HCT116 (cell line): ENCODE measurements around the gene IMMP2L. TPM values are rescaled to one million over a fixed set of nuclear protein-coding genes. Genes with fewer than 3 reads are reported as not detected.

Experiments used
- ATAC-seq: fragments of 200-7000 bp; cut with Tn5 transposase; 2 replicates; pipeline ENCODE4 v1.9.1; 2020; ENCODE audit warnings: mild to moderate bottlenecking, moderate library complexity
- BruUV-seq: library from RNA; stranded (reverse); fragments of 400-500 nt; replicated peaks from 2 replicates; lab custom pipeline; 2021; lab: Mats Ljungman, UMichigan
- CTCF ChIA-PET: fragments of 300-600 bp; sonication (Branson Sonifier 250); formaldehyde crosslinking; loops from one replicate; lab custom pipeline; 2021; ENCODE audit warnings: antibody characterized with exemption; lab: Charles Lee
- POLR2A ChIA-PET: fragments of 300-600, 350-600 bp; sonication (Branson Sonifier 250); formaldehyde crosslinking; loops from one replicate; lab custom pipeline; 2021; ENCODE audit warnings: antibody characterized with exemption; lab: Charles Lee
- RAD21 ChIA-PET, 2 experiments: fragments of 300-600 bp; sonication (Branson Sonifier 250); formaldehyde crosslinking; loops; one replicate each; lab custom pipeline; 2023; ENCODE audit warnings: low total read pairs in 2 of 2; ENCODE audit not compliant: uncharacterized antibody in 2 of 2, unreplicated experiment in 2 of 2, low non-redundant PET in 1 of 2; lab: Charles Lee
- DNase-seq: peaks from one replicate; pipeline ENCODE4 v3.0.0-alpha.2; 2010; ENCODE audit warnings: low read depth, low spot score
- H2AFZ ChIP-seq: fragments of 200-600 bp; shearing (Covaris generic), sonication (generic); 2 replicates; pipeline ENCODE4 v1.6.1; 2017; ENCODE audit warnings: low read depth, mixed run types, mixed read lengths, antibody characterized with exemption, low read length; ENCODE audit not compliant: poor library complexity, severe bottlenecking
- H3K27ac ChIP-seq: 2 replicates; pipeline ENCODE4 v1.5.1; 2012; ENCODE audit warnings: low read depth, low read length
- H3K27me3 ChIP-seq: fragments of 200-600 bp; sonication (generic); 2 replicates; pipeline ENCODE4 v1.6.1; 2016; ENCODE audit warnings: mixed run types, low read length, mixed read lengths; ENCODE audit not compliant: insufficient read depth
- H3K36me3 ChIP-seq, 2 experiments: fragments of 200-500 bp in 1 of 2; fragments of 200-600 bp in 1 of 2; sonication (Bioruptor generic) in 1 of 2; sonication (generic) in 1 of 2; 2 replicates each; pipeline versions ENCODE4 v1.5.1 to v1.6.1; 2014 to 2016; ENCODE audit warnings: low read length in 2 of 2, inconsistent platforms in 1 of 2, mixed read lengths in 1 of 2, mixed run types in 1 of 2; ENCODE audit not compliant: insufficient read depth in 2 of 2, control insufficient read depth in 1 of 2
- H3K4me1 ChIP-seq, 2 experiments: fragments of 200-600 bp in 1 of 2; sonication (generic) in 1 of 2; 2 replicates each; pipeline versions ENCODE4 v1.5.1 to v1.6.1; 2012 to 2017; ENCODE audit warnings: low read length in 2 of 2, inconsistent platforms in 1 of 2, mild to moderate bottlenecking in 1 of 2, mixed read lengths in 1 of 2, mixed run types in 1 of 2, moderate library complexity in 1 of 2; ENCODE audit not compliant: insufficient read depth in 2 of 2, control insufficient read depth in 1 of 2
- H3K4me2 ChIP-seq: fragments of 200-600 bp; sonication (generic); 2 replicates; pipeline ENCODE4 v1.6.1; 2017; ENCODE audit warnings: mixed run types, low read length, mixed read lengths
- H3K4me3 ChIP-seq, 2 experiments: fragments of 200-600 bp in 1 of 2; sonication (generic) in 1 of 2; replicated peaks in 1 of 2; 2 replicates each; pipeline ENCODE4 v1.5.1; 2011 to 2016; ENCODE audit warnings: low read length in 2 of 2, control low read depth in 1 of 2, low read depth in 1 of 2, mild to moderate bottlenecking in 1 of 2, mixed read lengths in 1 of 2, mixed run types in 1 of 2
- H3K79me2 ChIP-seq: fragments of 200-600 bp; sonication (generic); 2 replicates; pipeline ENCODE4 v1.6.1; 2017; ENCODE audit warnings: mild to moderate bottlenecking, mixed run types, low read length, moderate library complexity, mixed read lengths; ENCODE audit not compliant: insufficient read depth
- H3K9ac ChIP-seq: fragments of 200-600 bp; sonication (generic); 2 replicates; pipeline ENCODE4 v1.6.1; 2016; ENCODE audit warnings: low read length, mixed read lengths
- H3K9me2 ChIP-seq: fragments of 200-600 bp; sonication (generic), shearing (Covaris generic); 2 replicates; pipeline ENCODE4 v1.6.1; 2017; ENCODE audit warnings: mixed run types, mild to moderate bottlenecking, moderate library complexity; ENCODE audit not compliant: insufficient read depth
- H3K9me3 ChIP-seq, 2 experiments: fragments of 200-500 bp in 1 of 2; fragments of 200-600 bp in 1 of 2; sonication (Bioruptor generic) in 1 of 2; sonication (generic) in 1 of 2; 2 replicates each; pipeline ENCODE4 v1.6.1; 2014 to 2017; ENCODE audit warnings: low read length in 2 of 2, mixed read lengths in 2 of 2, inconsistent platforms in 1 of 2, low read depth in 1 of 2, mild to moderate bottlenecking in 1 of 2, mixed run types in 1 of 2, moderate library complexity in 1 of 2; ENCODE audit not compliant: control insufficient read depth in 1 of 2, insufficient read depth in 1 of 2
- H4K20me1 ChIP-seq: fragments of 200-600 bp; sonication (generic), shearing (Covaris generic); 2 replicates; pipeline ENCODE4 v1.6.1; 2017; ENCODE audit warnings: mixed run types, mild to moderate bottlenecking, moderate library complexity; ENCODE audit not compliant: insufficient read depth
- CBX3 ChIP-seq: IDR thresholded peaks from 2 replicates; pipeline ENCODE4 v1.6.1; 2012; ENCODE audit warnings: low read depth
- CEBPB ChIP-seq: IDR thresholded peaks from 2 replicates; pipeline ENCODE4 v1.6.1; 2012; ENCODE audit warnings: low read depth
- CTCF ChIP-seq, 3 experiments: fragments of 200-600 bp in 1 of 3; sonication (generic) in 1 of 3; IDR thresholded peaks in 2 of 3; conservative IDR thresholded peaks in 1 of 3; 2 replicates each; pipeline ENCODE4 v1.5.1; 2012 to 2017; ENCODE audit warnings: low read depth in 2 of 3, low read length in 2 of 3, antibody characterized with exemption in 1 of 3, borderline replicate concordance in 1 of 3, control low read depth in 1 of 3, mild to moderate bottlenecking in 1 of 3, mixed read lengths in 1 of 3, mixed run types in 1 of 3, moderate library complexity in 1 of 3; ENCODE audit not compliant: insufficient read depth in 1 of 3
- EGR1 ChIP-seq: IDR thresholded peaks from 2 replicates; pipeline ENCODE4 v1.6.1; 2012; ENCODE audit warnings: low read depth
- ELF1 ChIP-seq: IDR thresholded peaks from 2 replicates; pipeline ENCODE4 v1.6.1; 2012; ENCODE audit warnings: low read depth, borderline replicate concordance
- EZH2 ChIP-seq: fragments of 200-600 bp; sonication (generic); IDR thresholded peaks from 2 replicates; pipeline ENCODE4 v1.6.1; 2017; ENCODE audit warnings: antibody characterized with exemption, mixed run types
- EZH2phosphoT487 ChIP-seq: fragments of 200-600 bp; IDR thresholded peaks from 2 replicates; pipeline ENCODE4 v1.6.1; 2018; ENCODE audit warnings: antibody characterized with exemption, borderline replicate concordance
- JUND ChIP-seq: IDR thresholded peaks from 2 replicates; pipeline ENCODE4 v1.6.1; 2012
- MAX ChIP-seq: IDR thresholded peaks from 2 replicates; pipeline ENCODE4 v1.6.1; 2012
- POLR2AphosphoS5 ChIP-seq: IDR thresholded peaks from 2 replicates; pipeline ENCODE4 v1.6.1; 2011; ENCODE audit warnings: mild to moderate bottlenecking, low read depth, low read length, moderate library complexity
- RAD21 ChIP-seq: IDR thresholded peaks from 2 replicates; pipeline ENCODE4 v1.6.1; 2012; ENCODE audit warnings: low read depth, mild to moderate bottlenecking
- REST ChIP-seq: IDR thresholded peaks from 2 replicates; pipeline ENCODE4 v1.6.1; 2012; ENCODE audit warnings: low read depth
- SIN3A ChIP-seq: IDR thresholded peaks from 2 replicates; pipeline ENCODE4 v1.6.1; 2012; ENCODE audit warnings: low read depth
- SRF ChIP-seq: IDR thresholded peaks from 2 replicates; pipeline ENCODE4 v1.6.1; 2012; ENCODE audit warnings: low read depth
- TCF7L2 ChIP-seq: IDR thresholded peaks from 2 replicates; pipeline ENCODE4 v1.7.0; 2011; ENCODE audit warnings: borderline replicate concordance, inconsistent platforms; ENCODE audit not compliant: insufficient read depth, insufficient read length; ENCODE audit errors: extremely low read depth
- ZBTB33 ChIP-seq: IDR thresholded peaks from 2 replicates; pipeline ENCODE4 v1.6.1; 2011; ENCODE audit warnings: mild to moderate bottlenecking, low read length, moderate library complexity; ENCODE audit not compliant: insufficient replicate concordance; ENCODE audit errors: extremely low read depth
- ZNF274 ChIP-seq: fragments of 200-500 bp; sonication (Bioruptor generic); IDR thresholded peaks from 2 replicates; pipeline ENCODE4 v1.6.1; 2014; ENCODE audit warnings: mild to moderate bottlenecking, low read depth, low read length, inconsistent platforms
- intact Hi-C: fragments of 100-400 bp; cut with micrococcal nuclease; formaldehyde crosslinking; loops from 2 replicates; pipeline ENCODE4 v1.10.0; 2022
- total RNA-seq: library from RNA; stranded (reverse); gene quantifications from one replicate; pipeline ENCODE4 v1.2.1, GENCODE V29; 2021; ENCODE audit not compliant: unreplicated experiment

IMMP2L gene
- total RNA-seq, 1 experiment from 2014 or later: 21.1 TPM

GRCh38 chr7:111346219-111346618, 216.1 kb downstream of the IMMP2L start:
- intact Hi-C loops: no loop called here
- CTCF ChIA-PET: no interaction called here
- H3K9ac ChIP-seq: no peak overlapping the region
- no peak overlapping the region for H3K27ac ChIP-seq
- H3K27me3 ChIP-seq: no peaks in the 10 kb centered on the region
- no peaks in the 10 kb centered on the region for H3K9me3 ChIP-seq
- BruUV-seq: no TSS peak
- no peaks in the 10 kb centered on the region for H3K36me3 ChIP-seq
- H4K20me1 ChIP-seq: no peaks in the 10 kb centered on the region
- no peaks in the 10 kb centered on the region for H3K79me2 ChIP-seq
- DNase-seq (no peak), ATAC-seq (no peak)
- RAD21 ChIA-PET: no interaction called here
- TF ChIP-seq EZH2phosphoT487: no peak
- no peak for TF ChIP-seq SIN3A
- TF ChIP-seq CBX3: no peak
- TF ChIP-seq ELF1: no peak
- TF ChIP-seq REST: no peak
- TF ChIP-seq ZNF274: no peak
- no peak for TF ChIP-seq RAD21
- TF ChIP-seq MAX: no peak
- TF ChIP-seq EZH2: no peak
- TF ChIP-seq POLR2AphosphoS5: no peak
- TF ChIP-seq JUND: no peak
- TF ChIP-seq TCF7L2: no peak
- no peak for TF ChIP-seq CEBPB
- TF ChIP-seq CTCF (IDR thresholded peaks at IDR 0.05 in 2 of 3, conservative IDR thresholded peaks at IDR 0.05 in 1 of 3; ENCODE audit: borderline replicate concordance in 1 of 3, insufficient read depth in 1 of 3, low read depth in 2 of 3, low read length in 2 of 3): no peak
- TF ChIP-seq SRF: no peak
- no peak for TF ChIP-seq ZBTB33
- TF ChIP-seq EGR1: no peak
- no peak overlapping the region for H2AFZ ChIP-seq
- POLR2A ChIA-PET: no interaction called here
- no peaks in the 10 kb centered on the region for H3K9me2 ChIP-seq
- H3K4me2 ChIP-seq: no peak overlapping the region
- H3K4me3 ChIP-seq: no peak overlapping the region
- H3K4me1 ChIP-seq: no peaks in the 10 kb centered on the region
